ENCODE results near the gene GPC6.

GRCh38 chr13:94431574-94431973, 1205.0 kb downstream of the GPC6 start:
- TF ChIP-seq CTCF (conservative IDR thresholded peaks at IDR 0.05) (no peak), EZH2 (IDR thresholded peaks at IDR 0.05; ENCODE audit: low read depth) (no peak)
